IPS DF 19.7 (cell line): Measurements from ENCODE around the gene STK32B.
"Not testable (repeated sequence)": the region's sequence is repeated elsewhere in the genome, so short reads cannot be mapped to it uniquely, and the experiment has no call there.

Experiments
- DNase-seq: peaks from one replicate; pipeline ENCODE4 v3.0.0-alpha.2; 2013; ENCODE audit warnings: low read depth, low spot score

STK32B gene

GRCh38 chr4:5051278-5052203 is at the start of gene STK32B:
TSS of gene STK32B (plus strand) at chr4:5051480.
- peak; percentile 47 for DNase-seq

DNA sequence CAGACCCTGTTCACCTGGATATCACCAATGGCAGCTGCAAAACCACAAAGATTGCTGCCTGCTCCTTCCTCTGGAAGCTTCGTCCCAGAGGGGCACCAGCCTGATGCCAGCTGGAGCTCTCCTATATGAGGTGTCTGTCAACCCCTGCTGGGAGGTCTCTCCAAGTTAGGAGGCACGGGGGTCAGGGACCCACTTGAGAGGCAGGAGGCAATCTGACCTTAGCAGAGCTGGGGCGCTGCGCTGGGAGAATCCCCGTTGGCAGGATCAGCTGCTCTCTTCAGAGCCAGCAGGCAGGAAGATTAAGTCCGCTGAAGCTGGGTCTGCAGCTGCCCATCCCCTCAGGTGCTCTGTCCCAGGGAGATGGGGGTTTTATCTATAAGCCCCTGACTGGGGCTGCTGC is 49.6 kb upstream of the STK32B start:
- not testable (repeated sequence) for DNase-seq

DNA sequence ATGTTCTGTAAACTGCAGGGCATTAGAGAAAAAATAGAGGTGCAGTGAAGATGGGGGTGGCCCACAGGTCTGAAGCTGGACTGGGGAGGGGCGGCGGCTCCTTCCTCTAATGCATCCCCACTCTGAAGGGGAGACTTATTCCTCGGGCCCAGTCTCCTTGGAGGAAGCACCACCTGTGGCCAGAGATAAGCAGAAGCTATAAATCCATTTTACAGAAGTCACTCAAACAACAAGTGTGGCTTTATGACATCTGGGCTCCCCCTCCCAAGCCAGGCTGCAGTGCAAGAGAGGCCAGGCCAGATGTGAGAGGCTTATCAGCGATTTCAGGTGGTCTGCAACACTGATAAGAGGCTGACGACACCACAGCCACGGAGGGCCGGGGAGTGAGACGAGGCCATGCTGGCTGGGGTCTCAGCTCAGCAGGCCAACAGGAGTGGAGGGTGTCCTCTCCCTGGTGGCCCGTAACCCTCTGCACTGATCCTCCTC is 47.9 kb upstream of the STK32B start:
- no peak for DNase-seq

GRCh38 chr4:5003918-5004317 is 47.4 kb upstream of the STK32B start:
- no peak for DNase-seq

GRCh38 chr4:5004496-5004895 is 46.8 kb upstream of the STK32B start:
- DNase-seq = no peak

- not testable (repeated sequence) for DNase-seq
These were observed 44.3 kb upstream of the STK32B start for GRCh38 chr4:5006932-5007331.

GRCh38 chr4:5009796-5010195 is 41.5 kb upstream of the STK32B start:
- no peak for DNase-seq

DNA sequence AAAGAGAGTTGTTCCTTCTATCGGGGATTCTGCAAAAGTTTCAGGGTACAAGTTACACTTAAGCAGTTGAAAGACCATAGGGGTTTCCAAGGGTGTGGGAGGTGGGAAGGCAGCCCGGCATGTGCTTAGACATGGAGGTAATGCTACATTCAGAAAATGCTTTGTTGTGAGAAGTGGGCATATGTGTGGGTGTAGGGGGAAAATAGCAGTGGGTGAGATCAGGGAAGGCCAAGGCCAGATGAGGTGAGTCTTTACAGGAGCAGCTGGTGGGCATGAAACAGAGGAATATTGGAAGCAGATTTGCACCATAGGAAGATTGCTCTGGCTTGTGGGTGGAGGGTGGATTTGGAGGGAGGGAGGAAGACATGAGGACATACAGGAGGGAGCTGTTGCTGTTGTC is 40.3 kb upstream of the STK32B start:
- DNase-seq = no peak

- DNase-seq = no peak
These were observed 38.9 kb upstream of the STK32B start for GRCh38 chr4:5012244-5012898.

- DNase-seq = no peak
These were observed 38.3 kb upstream of the STK32B start for GRCh38 chr4:5012958-5013357.

- DNase-seq = no peak
These were observed 37.1 kb upstream of the STK32B start for GRCh38 chr4:5014007-5014682.

- DNase-seq = no peak
These were observed 33.2 kb upstream of the STK32B start for GRCh38 chr4:5018096-5018495.

GRCh38 chr4:5018603-5019002 is 32.7 kb upstream of the STK32B start:
- DNase-seq = no peak

- DNase-seq = no peak
These were observed 32.0 kb upstream of the STK32B start, which contains the start of gene CYTL1 for GRCh38 chr4:5019274-5019673. TSS of gene CYTL1 (minus strand) at chr4:5019458. CDS start at chr4:5019445, 13 bp downstream.

DNA sequence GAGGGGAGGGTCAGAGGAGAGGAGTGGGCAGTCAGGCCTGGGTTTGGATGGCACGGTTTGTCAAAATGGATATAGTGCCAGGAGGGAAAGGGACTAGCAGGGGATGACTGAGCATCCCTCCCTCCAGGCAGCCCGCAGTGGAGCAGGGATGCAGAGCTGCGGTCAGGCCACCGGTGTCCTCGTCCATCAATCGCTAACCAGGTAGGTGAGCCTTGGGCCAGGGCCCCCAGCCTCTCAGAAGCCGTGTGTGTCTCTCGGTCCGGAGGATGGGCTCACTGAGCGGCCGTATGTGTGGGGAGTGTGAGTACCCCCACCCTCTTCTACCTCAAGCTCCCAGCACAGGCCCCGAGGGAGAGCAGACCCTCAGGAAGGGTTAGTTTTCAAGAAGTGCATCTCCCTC is 31.5 kb upstream of the STK32B start:
- no peak for DNase-seq

- DNase-seq = no peak
These were observed 30.9 kb upstream of the STK32B start for GRCh38 chr4:5020341-5020740.

- no peak for DNase-seq
These were observed 29.7 kb upstream of the STK32B start for GRCh38 chr4:5021546-5021945.

GRCh38 chr4:5024673-5025072 is 26.6 kb upstream of the STK32B start:
- no peak for DNase-seq

GRCh38 chr4:5026371-5026770 is 24.9 kb upstream of the STK32B start:
- no peak for DNase-seq

GRCh38 chr4:5027346-5027745 is 23.9 kb upstream of the STK32B start:
- no peak for DNase-seq

- DNase-seq = no peak
These were observed 22.8 kb upstream of the STK32B start for GRCh38 chr4:5028480-5028879.

DNA sequence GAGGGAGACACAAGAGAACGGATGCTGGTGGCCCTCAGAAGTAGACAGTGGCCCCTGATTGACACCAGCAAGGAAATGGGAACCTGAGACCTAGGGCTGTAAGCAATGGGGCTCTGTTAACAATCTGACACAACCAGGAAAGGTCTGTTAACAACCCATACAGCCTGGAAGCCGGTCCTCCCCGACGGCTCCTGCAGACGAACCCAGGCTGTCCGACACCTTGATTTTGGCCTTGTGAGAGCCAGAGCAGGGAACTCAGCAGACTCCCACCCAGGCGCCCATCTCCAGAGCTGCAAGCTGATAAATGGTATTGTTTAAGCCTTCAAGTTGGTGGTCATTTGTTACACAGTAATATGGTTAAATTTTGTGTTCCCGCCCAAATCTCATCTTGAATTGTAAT is 21.8 kb upstream of the STK32B start:
- DNase-seq = no peak
